ENCODE results near the gene SBNO1.
A peak's percentile ranks its signal among the peaks of the same experiment; 100 is the strongest.
"Not testable (repeated sequence)": the region's sequence is repeated elsewhere in the genome, so short reads cannot be mapped to it uniquely, and the experiment has no call there.

Gene SBNO1

DNA sequence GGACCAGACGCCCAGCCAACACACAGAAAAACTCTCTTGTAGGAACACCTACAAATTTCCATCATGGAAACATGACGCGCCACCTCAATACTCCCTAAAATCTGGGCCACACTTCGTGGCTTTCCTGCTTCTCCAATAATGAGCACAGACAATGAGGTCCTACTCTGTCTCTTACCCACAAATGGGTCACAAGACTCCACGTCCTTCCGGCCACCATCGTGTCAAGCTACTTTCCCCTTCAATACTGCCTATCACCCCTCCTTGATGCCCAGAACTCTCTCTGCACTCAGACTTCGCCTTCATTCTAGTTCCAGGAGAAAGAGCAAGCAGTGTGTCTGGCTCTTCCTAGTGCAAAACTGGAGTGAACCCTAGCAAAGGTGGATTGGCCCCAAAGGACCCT lies 28.1 kb downstream of the SBNO1 start:
- Mint-ChIP-seq H3K4me3 (no peak overlapping the region), H3K36me3 (ENCODE audit: low read depth) (peaks cover 57% of the 10 kb centered on the region), H3K4me1 (no peaks in the 10 kb centered on the region), H3K27me3 (ENCODE audit: low read depth, poor library complexity) (no peaks in the 10 kb centered on the region), H3K9me3 (no peaks in the 10 kb centered on the region), H3K27ac (peak overlapping the region; percentile 82)
- DNase-seq: no peak
- no peak for TF ChIP-seq CTCF (IDR thresholded peaks at IDR 0.05)

GRCh38 chr12:123335490-123335889 lies 29.2 kb downstream of the SBNO1 start:
- no peak for TF ChIP-seq CTCF (IDR thresholded peaks at IDR 0.05)
- Mint-ChIP-seq H3K9me3 (no peaks in the 10 kb centered on the region), H3K36me3 (ENCODE audit: low read depth) (peaks cover 59% of the 10 kb centered on the region), H3K4me1 (no peaks in the 10 kb centered on the region), H3K27me3 (ENCODE audit: low read depth, poor library complexity) (no peaks in the 10 kb centered on the region), H3K27ac (no peak overlapping the region), H3K4me3 (no peak overlapping the region)
- no peak for DNase-seq

GRCh38 chr12:123329799-123330198 lies 34.8 kb downstream of the SBNO1 start:
- H3K27ac Mint-ChIP-seq: no peak overlapping the region

GRCh38 chr12:123319826-123320225 lies 44.8 kb downstream of the SBNO1 start:
- no peak for TF ChIP-seq CTCF (IDR thresholded peaks at IDR 0.05)
- H3K27ac Mint-ChIP-seq: peak overlapping the region; percentile 34
- H3K4me1 Mint-ChIP-seq: no peaks in the 10 kb centered on the region
- H3K9me3 Mint-ChIP-seq: no peaks in the 10 kb centered on the region
- H3K27me3 Mint-ChIP-seq (ENCODE audit: low read depth, poor library complexity): no peaks in the 10 kb centered on the region
- DNase-seq: no peak
- peaks cover 76% of the 10 kb centered on the region for H3K36me3 Mint-ChIP-seq (ENCODE audit: low read depth)
- H3K4me3 Mint-ChIP-seq: no peak overlapping the region

More at GRCh38 chr12:123329799-123330198, 34.8 kb downstream of the SBNO1 start:
- no peaks in the 10 kb centered on the region for H3K4me1 Mint-ChIP-seq
- no peak overlapping the region for H3K4me3 Mint-ChIP-seq
- no peak for TF ChIP-seq CTCF (IDR thresholded peaks at IDR 0.05)
- H3K9me3 Mint-ChIP-seq: no peaks in the 10 kb centered on the region
- H3K27me3 Mint-ChIP-seq (ENCODE audit: low read depth, poor library complexity): no peaks in the 10 kb centered on the region
- no peak for DNase-seq
- H3K36me3 Mint-ChIP-seq (ENCODE audit: low read depth): peaks cover 70% of the 10 kb centered on the region

- Mint-ChIP-seq H3K4me3 (no peak overlapping the region), H3K4me1 (no peaks in the 10 kb centered on the region), H3K27me3 (ENCODE audit: low read depth, poor library complexity) (no peaks in the 10 kb centered on the region), H3K27ac (no peak overlapping the region), H3K36me3 (ENCODE audit: low read depth) (peaks cover 75% of the 10 kb centered on the region), H3K9me3 (no peaks in the 10 kb centered on the region)
- DNase-seq: no peak
- no peak for TF ChIP-seq CTCF (IDR thresholded peaks at IDR 0.05)
Observed at GRCh38 chr12:123319273-123319672, 45.4 kb downstream of the SBNO1 start.

DNA sequence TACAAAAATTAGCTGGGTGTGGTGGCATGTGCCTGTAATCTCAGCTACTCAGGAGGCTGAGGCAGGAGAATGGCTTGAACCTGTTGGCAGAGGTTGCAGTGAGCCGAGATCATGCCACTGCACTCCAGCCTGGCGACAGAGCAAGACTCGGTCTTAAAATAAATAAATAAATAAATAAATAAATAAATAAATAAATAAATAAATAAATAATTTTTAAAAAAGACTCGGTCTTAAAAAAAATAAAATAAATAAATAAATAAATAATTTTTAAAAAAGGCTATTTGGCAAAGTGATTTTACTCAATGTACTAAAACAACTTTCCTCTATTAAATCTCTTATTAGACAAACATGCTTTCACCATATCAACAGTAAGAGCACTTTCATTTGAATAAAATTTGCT lies 51.6 kb downstream of the SBNO1 start:
- not testable (repeated sequence) for H3K4me1 Mint-ChIP-seq
- H3K36me3 Mint-ChIP-seq (ENCODE audit: low read depth): peaks cover 83% of the 10 kb centered on the region

More for the DNA sequence above, 51.6 kb downstream of the SBNO1 start:
- not testable (repeated sequence) for H3K4me3 Mint-ChIP-seq; H3K27ac Mint-ChIP-seq; H3K9me3 Mint-ChIP-seq; H3K27me3 Mint-ChIP-seq (ENCODE audit: low read depth, poor library complexity); DNase-seq
